Nephron progenitor cell (in vitro differentiated cells): Measurements from ENCODE around the gene TSPAN15.

Experiments used
- DNase-seq: peaks from one replicate; pipeline ENCODE4 v3.0.0; 2021
- H3K27ac Mint-ChIP-seq: 2 replicates; pipeline ENCODE4 v1.8.0; 2021; ENCODE audit warnings: mild to moderate bottlenecking, moderate library complexity, mixed read lengths
- H3K27me3 Mint-ChIP-seq: 2 replicates; pipeline ENCODE4 v1.8.0; 2021; ENCODE audit warnings: mild to moderate bottlenecking, low read depth, mixed read lengths; ENCODE audit not compliant: poor library complexity
- H3K36me3 Mint-ChIP-seq: 2 replicates; pipeline ENCODE4 v1.8.0; 2021; ENCODE audit warnings: low read depth, mixed read lengths
- H3K4me1 Mint-ChIP-seq: 2 replicates; pipeline ENCODE4 v1.8.0; 2021; ENCODE audit warnings: mixed read lengths
- H3K4me3 Mint-ChIP-seq: 2 replicates; pipeline ENCODE4 v1.8.0; 2021; ENCODE audit warnings: mild to moderate bottlenecking, moderate library complexity, mixed read lengths
- H3K9me3 Mint-ChIP-seq: 2 replicates; pipeline ENCODE4 v1.8.0; 2021; ENCODE audit warnings: mild to moderate bottlenecking, moderate library complexity, mixed read lengths
- CTCF ChIP-seq: fragments of 200-600 bp; sonication (generic); IDR thresholded peaks from 2 replicates; pipeline ENCODE4 v1.5.0; 2021; ENCODE audit warnings: antibody characterized with exemption

The TSPAN15 gene

GRCh38 chr10:69461243-69462025 lies 10.2 kb downstream of the TSPAN15 start:
- Mint-ChIP-seq H3K36me3 (no peaks in the 10 kb centered on the region), H3K4me1 (peaks cover 75% of the 10 kb centered on the region), H3K4me3 (no peak overlapping the region), H3K9me3 (no peaks in the 10 kb centered on the region), H3K27ac (no peak overlapping the region), H3K27me3 (peaks cover 2% of the 10 kb centered on the region)
- no peak for DNase-seq
- no peak for TF ChIP-seq CTCF

DNA sequence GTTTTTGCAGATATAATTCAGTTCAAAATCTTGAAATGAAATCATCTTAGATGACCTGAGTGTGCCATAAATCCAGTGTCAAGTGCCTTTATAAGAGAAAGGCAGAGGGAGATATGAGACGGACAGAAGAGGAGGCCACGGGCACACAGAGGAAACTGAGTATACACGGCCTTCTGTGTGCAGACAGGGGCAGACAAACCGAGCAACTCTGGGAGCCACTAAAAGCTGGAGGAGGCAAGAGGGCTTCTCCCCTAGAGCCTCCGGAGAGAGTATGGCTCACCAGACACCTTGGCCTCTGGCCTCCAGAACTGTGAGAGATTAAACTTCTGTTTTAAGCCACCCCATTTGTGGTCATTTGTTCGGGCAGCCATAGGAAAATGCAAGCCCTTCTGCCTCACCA lies 12.6 kb downstream of the TSPAN15 start:
- TF ChIP-seq CTCF: no peak
- Mint-ChIP-seq H3K9me3 (no peaks in the 10 kb centered on the region), H3K4me1 (peaks cover 83% of the 10 kb centered on the region), H3K27ac (peak overlapping the region; percentile 24), H3K27me3 (peaks cover 2% of the 10 kb centered on the region), H3K4me3 (no peak overlapping the region), H3K36me3 (no peaks in the 10 kb centered on the region)
- no peak for DNase-seq

DNA sequence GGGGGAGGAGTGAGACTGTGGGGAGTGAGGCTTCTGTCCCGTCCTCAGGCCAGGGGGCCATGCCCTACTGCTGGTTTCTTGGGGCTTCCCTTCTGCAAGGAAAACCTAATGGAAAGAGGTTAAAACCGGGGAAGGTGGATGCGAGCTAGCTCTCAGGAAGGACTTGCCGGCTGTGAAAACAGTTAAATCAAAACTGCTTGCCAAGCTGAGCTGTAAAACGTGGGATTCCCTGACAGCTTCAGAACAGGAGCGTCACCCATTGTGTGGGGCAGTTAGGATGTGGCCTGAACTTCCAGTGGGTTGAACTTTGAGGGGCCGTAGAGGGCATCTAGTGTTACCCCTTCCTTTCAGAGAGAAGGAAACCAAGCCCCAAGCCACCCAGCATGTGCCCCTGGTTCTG lies 13.1 kb downstream of the TSPAN15 start:
- H3K27me3 Mint-ChIP-seq: peaks cover 2% of the 10 kb centered on the region
- H3K4me3 Mint-ChIP-seq: no peak overlapping the region
- H3K4me1 Mint-ChIP-seq: peaks cover 78% of the 10 kb centered on the region
- no peaks in the 10 kb centered on the region for H3K36me3 Mint-ChIP-seq
- H3K27ac Mint-ChIP-seq: no peak overlapping the region
- no peaks in the 10 kb centered on the region for H3K9me3 Mint-ChIP-seq
- TF ChIP-seq CTCF: no peak
- no peak for DNase-seq

DNA sequence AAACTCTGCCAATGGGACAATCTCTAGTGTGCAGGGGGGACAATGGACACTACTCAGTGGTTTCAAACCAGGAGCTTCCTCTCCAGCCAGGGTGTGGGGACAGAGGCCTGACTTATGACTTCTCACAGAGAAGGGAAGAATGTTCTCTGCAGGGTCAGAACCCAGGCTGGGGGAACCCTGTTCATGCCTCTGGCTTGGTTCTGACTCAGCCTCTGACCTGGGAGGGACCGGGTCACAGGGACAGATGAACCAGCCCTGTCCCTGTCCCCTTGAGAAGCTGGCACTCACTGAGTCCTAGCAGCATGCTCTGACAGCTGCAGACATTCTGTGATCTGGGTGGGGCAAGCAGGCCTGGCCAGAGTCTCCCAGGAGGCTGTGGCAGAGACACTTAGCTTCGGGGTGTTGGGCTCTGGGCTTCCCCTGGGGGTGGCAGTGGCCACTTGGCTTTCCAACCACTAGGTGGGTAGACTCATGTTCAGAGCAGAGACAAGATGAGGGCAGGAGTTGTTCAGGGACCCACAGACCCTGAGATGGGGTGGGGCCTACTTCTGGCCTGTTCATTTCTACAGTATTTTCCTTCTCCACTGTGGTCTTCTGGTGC lies 13.6 kb downstream of the TSPAN15 start:
- Mint-ChIP-seq H3K27me3 (peaks cover 2% of the 10 kb centered on the region), H3K4me3 (no peak overlapping the region), H3K36me3 (no peaks in the 10 kb centered on the region), H3K9me3 (no peaks in the 10 kb centered on the region), H3K4me1 (peaks cover 76% of the 10 kb centered on the region), H3K27ac (no peak overlapping the region)
- no peak for DNase-seq
- TF ChIP-seq CTCF: no peak

GRCh38 chr10:69465457-69466157 lies 14.3 kb downstream of the TSPAN15 start:
- H3K27me3 Mint-ChIP-seq: peaks cover 2% of the 10 kb centered on the region
- DNase-seq: no peak
- H3K36me3 Mint-ChIP-seq: no peaks in the 10 kb centered on the region
- H3K27ac Mint-ChIP-seq: no peak overlapping the region
- no peaks in the 10 kb centered on the region for H3K9me3 Mint-ChIP-seq
- TF ChIP-seq CTCF: no peak
- H3K4me3 Mint-ChIP-seq: no peak overlapping the region
- H3K4me1 Mint-ChIP-seq: peaks cover 75% of the 10 kb centered on the region
